GM23248 (cell line): ENCODE results near the gene NUP214. TPM values are rescaled to one million over a fixed set of nuclear protein-coding genes. Genes with fewer than 3 reads are reported as not detected.

ENCODE experiments used
- DNase-seq: peaks from one replicate; pipeline ENCODE4 v3.0.0-alpha.2; 2015
- H2AFZ ChIP-seq: fragments of 200-600 bp; sonication (generic); 2 replicates; pipeline ENCODE4 v1.6.1; 2016; ENCODE audit warnings: antibody characterized with exemption
- H3F3A ChIP-seq: fragments of 200-600 bp; sonication (generic); 2 replicates; pipeline ENCODE4 v1.6.1; 2016; ENCODE audit warnings: mild to moderate bottlenecking, antibody characterized with exemption, mixed run types; ENCODE audit not compliant: insufficient read depth
- H3K27ac ChIP-seq: fragments of 200-600 bp; sonication (generic); 2 replicates; pipeline ENCODE4 v1.5.1; 2016; ENCODE audit warnings: mild to moderate bottlenecking
- H3K27me3 ChIP-seq: fragments of 200-600 bp; sonication (generic); replicated peaks from 2 replicates; pipeline ENCODE4 v1.6.1; 2016; ENCODE audit warnings: mild to moderate bottlenecking; ENCODE audit not compliant: insufficient read depth
- H3K36me3 ChIP-seq: fragments of 200-600 bp; sonication (generic); 2 replicates; pipeline ENCODE4 v1.6.1; 2016; ENCODE audit warnings: low read depth, mild to moderate bottlenecking
- H3K4me1 ChIP-seq: fragments of 200-600 bp; sonication (generic); 2 replicates; pipeline ENCODE4 v1.6.1; 2016; ENCODE audit warnings: mild to moderate bottlenecking; ENCODE audit not compliant: insufficient read depth
- H3K4me2 ChIP-seq: fragments of 200-600 bp; sonication (generic); one replicate; pipeline ENCODE4 v1.6.1; 2016; ENCODE audit warnings: mild to moderate bottlenecking; ENCODE audit not compliant: unreplicated experiment
- H3K4me3 ChIP-seq: fragments of 200-600 bp; sonication (generic); 2 replicates; pipeline ENCODE4 v1.5.1; 2016; ENCODE audit warnings: mild to moderate bottlenecking
- H3K79me2 ChIP-seq: fragments of 200-600 bp; sonication (generic); 2 replicates; pipeline ENCODE4 v1.6.1; 2016; ENCODE audit warnings: mild to moderate bottlenecking; ENCODE audit not compliant: insufficient read depth
- H3K9ac ChIP-seq: fragments of 200-600 bp; sonication (generic); 2 replicates; pipeline ENCODE4 v1.6.1; 2016; ENCODE audit warnings: mild to moderate bottlenecking
- H3K9me2 ChIP-seq: fragments of 200-600 bp; sonication (generic); 2 replicates; pipeline ENCODE4 v1.6.1; 2016; ENCODE audit warnings: mixed run types, mild to moderate bottlenecking, moderate library complexity; ENCODE audit not compliant: insufficient read depth
- H3K9me3 ChIP-seq: fragments of 200-600 bp; sonication (generic); one replicate; pipeline ENCODE4 v1.6.1; 2017; ENCODE audit warnings: low read depth
- H4K20me1 ChIP-seq: fragments of 200-600 bp; sonication (generic); 2 replicates; pipeline ENCODE4 v1.6.0; 2016; ENCODE audit not compliant: insufficient read depth
- EZH2 ChIP-seq: fragments of 200-600 bp; sonication (generic); IDR thresholded peaks from 2 replicates; pipeline ENCODE4 v1.6.1; 2018; ENCODE audit warnings: antibody characterized with exemption, mild to moderate bottlenecking; ENCODE audit not compliant: insufficient read depth, poor library complexity, severe bottlenecking
- EZH2phosphoT487 ChIP-seq: fragments of 200-600 bp; sonication (generic); IDR thresholded peaks from 2 replicates; pipeline ENCODE4 v1.6.1; 2018; ENCODE audit warnings: antibody characterized with exemption, moderate library complexity, mild to moderate bottlenecking, low read depth; ENCODE audit not compliant: insufficient read depth
- WGBS, 2 experiments: methylation state at CpG; one replicate each; pipeline ENCODE4 v1.1.6; 2015 to 2017; ENCODE audit warnings: low lambda C conversion rate in 2 of 2, low coverage in 1 of 2; ENCODE audit errors: missing lambda C conversion rate in 2 of 2; 5-methylcytosine and 5-hydroxymethylcytosine counted together
- in situ Hi-C: fragments of 300-500 bp; cut with MboI; formaldehyde crosslinking; loops from 2 replicates; pipeline ENCODE4 v1.15.0; 2020
- polyA plus RNA-seq: library from polyadenylated mRNA; unstranded; fragments of >200 nt; fragmentation: Nextera tagmentation; extraction: Ambion mirVana; gene quantifications from 2 replicates; pipeline ENCODE4 v1.2.1, GENCODE V29; 2016
- total RNA-seq: library from RNA; depleted of rRNA; stranded (reverse); fragments of >200 nt; shearing (Covaris generic); gene quantifications from 2 replicates; pipeline ENCODE4 v1.2.3, GENCODE V29; 2014

The NUP214 gene
- total and polyA plus RNA-seq, 2 experiments from 2014 or later = 13.1 to 14.3 TPM

- Histone ChIP-seq H3K9me2 (no peaks in the 10 kb centered on the region), H3K27me3 (no peaks in the 10 kb centered on the region; the same call in 1 of the 2 replicates), H3K4me2 (no peak overlapping the region), H3F3A (no peaks in the 10 kb centered on the region), H3K4me3 (no peak overlapping the region), H4K20me1 (no peaks in the 10 kb centered on the region), H3K9me3 (no peaks in the 10 kb centered on the region), H3K36me3 (no peaks in the 10 kb centered on the region), H3K79me2 (peaks cover 17% of the 10 kb centered on the region), H3K4me1 (peaks cover 11% of the 10 kb centered on the region), H2AFZ (no peak overlapping the region), H3K9ac (no peak overlapping the region), H3K27ac (no peak overlapping the region)
- no peak for DNase-seq
- in situ Hi-C loops = no loop called here
- 24 to 43% methylated on average over 2 of the region's 2 CpGs for WGBS, 2 experiments
- TF ChIP-seq EZH2 (no peak), EZH2phosphoT487 (no peak)
These were observed 3.2 kb upstream of the NUP214 start for GRCh38 chr9:131122158-131122557.

- no peak for TF ChIP-seq EZH2phosphoT487
- no peak for TF ChIP-seq EZH2
- Histone ChIP-seq H3K27me3 (no peaks in the 10 kb centered on the region), H4K20me1 (no peaks in the 10 kb centered on the region), H3K27ac (peak overlapping the region; percentile 72), H3K9ac (peak overlapping the region; percentile 94), H3K79me2 (peaks cover 44% of the 10 kb centered on the region), H3K9me3 (no peaks in the 10 kb centered on the region), H3K36me3 (peaks cover 23% of the 10 kb centered on the region), H3K4me2 (peak overlapping the region; percentile 96), H3K4me3 (peak overlapping the region; percentile 91), H3F3A (no peaks in the 10 kb centered on the region), H3K9me2 (no peaks in the 10 kb centered on the region), H3K4me1 (peaks cover 11% of the 10 kb centered on the region), H2AFZ (peak overlapping the region; percentile 100)
- DNase-seq = no peak
- WGBS, 2 experiments = 0 to 1% methylated on average over 4 to 7 of the region's 7 CpGs
- in situ Hi-C loops = no loop called here
These were observed 423 bp upstream of the NUP214 start for GRCh38 chr9:131125038-131125287.

GRCh38 chr9:131126059-131126426, 657 bp downstream of the NUP214 start:
- no peak for TF ChIP-seq EZH2
- Histone ChIP-seq H3K4me2 (peak overlapping the region; percentile 92), H2AFZ (peak overlapping the region; percentile 100), H3K27me3 (no peaks in the 10 kb centered on the region), H3K79me2 (peaks cover 49% of the 10 kb centered on the region), H3K36me3 (peaks cover 32% of the 10 kb centered on the region), H3K9ac (peak overlapping the region; percentile 94), H3K27ac (peak overlapping the region; percentile 76), H3K9me3 (no peaks in the 10 kb centered on the region), H4K20me1 (no peaks in the 10 kb centered on the region), H3K9me2 (no peaks in the 10 kb centered on the region), H3F3A (no peaks in the 10 kb centered on the region), H3K4me1 (peaks cover 11% of the 10 kb centered on the region), H3K4me3 (peak overlapping the region; percentile 91)
- in situ Hi-C loops = no loop called here
- no peak for DNase-seq
- WGBS, 2 experiments = 0 to 1% methylated on average over 11 of the region's 11 CpGs

- in situ Hi-C loops = no loop called here
- WGBS, 2 experiments = 93 to 98% methylated on average over 3 of the region's 3 CpGs
- peaks cover 54% of the 10 kb centered on the region for H3K36me3 ChIP-seq
These were observed 3.8 kb downstream of the NUP214 start for GRCh38 chr9:131129183-131129582.

GRCh38 chr9:131138676-131139075, 13.3 kb downstream of the NUP214 start:
- TF ChIP-seq EZH2phosphoT487 (no peak), EZH2 (no peak)
- H2AFZ ChIP-seq = no peak overlapping the region
- H3K9me3 ChIP-seq = no peaks in the 10 kb centered on the region
- peaks cover 8% of the 10 kb centered on the region; the same call in 1 of the 2 replicates for H3K79me2 ChIP-seq
- H4K20me1 ChIP-seq = no peaks in the 10 kb centered on the region
- no peak overlapping the region for H3K4me3 ChIP-seq
- no peak overlapping the region for H3K4me2 ChIP-seq
- no peak overlapping the region for H3K27ac ChIP-seq
- H3K27me3 ChIP-seq = no peaks in the 10 kb centered on the region
- DNase-seq = no peak
- no peak overlapping the region for H3K9ac ChIP-seq
- no peaks in the 10 kb centered on the region for H3F3A ChIP-seq
- H3K9me2 ChIP-seq = no peaks in the 10 kb centered on the region
- in situ Hi-C loops = no loop called here
- H3K36me3 ChIP-seq = peaks cover 82% of the 10 kb centered on the region
- WGBS, 2 experiments = 98 to 100% methylated on average over 2 of the region's 2 CpGs
- no peaks in the 10 kb centered on the region for H3K4me1 ChIP-seq

More at GRCh38 chr9:131129183-131129582, 3.8 kb downstream of the NUP214 start:
- no peak overlapping the region for H3K4me3 ChIP-seq
- no peaks in the 10 kb centered on the region for H3K27me3 ChIP-seq
- H3K27ac ChIP-seq = no peak overlapping the region
- no peak overlapping the region for H3K4me2 ChIP-seq
- no peak overlapping the region for H3K9ac ChIP-seq
- H3K79me2 ChIP-seq = peaks cover 53% of the 10 kb centered on the region
- H3K9me2 ChIP-seq = no peaks in the 10 kb centered on the region
- TF ChIP-seq EZH2 = no peak
- no peaks in the 10 kb centered on the region for H3K9me3 ChIP-seq
- no peak for DNase-seq
- H3K4me1 ChIP-seq = peaks cover 11% of the 10 kb centered on the region
- no peak overlapping the region for H2AFZ ChIP-seq
- no peaks in the 10 kb centered on the region for H3F3A ChIP-seq
- no peaks in the 10 kb centered on the region for H4K20me1 ChIP-seq
